Stomach (tissue), 4 donors: ENCODE measurements around the gene TRDN.

Experiments used
- POLR2A ChIP-seq, 4 donors: fragments of 450-650 bp; IDR thresholded peaks; one replicate each; pipeline ENCODE4 v1.6.1; 2016; ENCODE audit warnings: antibody characterized with exemption in 4 of 4, control low read depth in 2 of 4, mild to moderate bottlenecking in 1 of 4, moderate library complexity in 1 of 4
- POLR2AphosphoS5 ChIP-seq, 3 donors: sonication (generic); formaldehyde crosslinking; IDR thresholded peaks; one replicate each; pipeline ENCODE4 v1.6.1; 2016; ENCODE audit warnings: antibody characterized with exemption in 3 of 3
- TF ChIP-seq, protein P1 (sequence below), 7 experiments: fragments of 450-650 bp in 4 of 7; fragments of 200-600 bp in 3 of 7; sonication (generic) in 3 of 7; IDR thresholded peaks; one replicate each; pipeline ENCODE4 v1.5.1; 2016 to 2019; ENCODE audit warnings: antibody characterized with exemption in 7 of 7, control low read depth in 2 of 7, mild to moderate bottlenecking in 1 of 7

DNA sequence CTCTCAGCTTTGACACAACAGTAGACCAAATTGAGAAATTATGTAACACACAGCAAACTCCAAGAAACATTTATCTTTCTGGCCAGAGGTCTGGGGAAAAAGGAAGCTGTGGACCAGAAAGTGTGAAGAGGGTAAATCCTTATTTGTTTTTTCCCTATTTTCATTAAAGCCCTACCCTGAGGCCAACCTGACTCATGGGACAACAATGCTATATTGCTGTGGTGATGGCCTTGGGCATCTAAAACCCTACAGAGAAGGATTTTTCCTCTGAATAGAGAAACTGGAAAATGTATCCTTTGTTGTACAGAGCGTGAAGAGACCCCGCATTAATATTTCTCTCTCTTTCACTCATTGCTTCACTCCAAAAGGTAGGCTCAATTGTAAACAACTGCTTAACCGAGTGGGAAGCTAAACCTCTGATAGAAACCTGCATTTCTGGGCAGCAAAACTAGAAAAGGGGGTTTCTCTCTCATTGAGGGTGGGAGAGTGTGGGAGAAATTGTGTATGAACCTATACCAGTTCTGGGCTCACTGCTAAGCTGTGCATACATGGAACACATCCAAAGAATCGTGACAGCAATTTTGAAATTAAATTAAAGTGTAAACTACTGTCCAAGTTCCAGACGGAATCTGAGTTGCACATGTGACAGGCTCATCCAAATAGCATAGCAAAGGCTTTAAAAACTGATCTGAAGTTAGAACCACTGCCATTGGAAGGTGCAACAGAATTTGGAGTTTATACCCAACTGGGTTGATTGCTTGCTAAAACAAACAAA is 465.2 kb downstream of the TRDN start:
- no peak for TF ChIP-seq POLR2A (IDR thresholded peaks at IDR 0.05)
- TF ChIP-seq, protein P1, sequence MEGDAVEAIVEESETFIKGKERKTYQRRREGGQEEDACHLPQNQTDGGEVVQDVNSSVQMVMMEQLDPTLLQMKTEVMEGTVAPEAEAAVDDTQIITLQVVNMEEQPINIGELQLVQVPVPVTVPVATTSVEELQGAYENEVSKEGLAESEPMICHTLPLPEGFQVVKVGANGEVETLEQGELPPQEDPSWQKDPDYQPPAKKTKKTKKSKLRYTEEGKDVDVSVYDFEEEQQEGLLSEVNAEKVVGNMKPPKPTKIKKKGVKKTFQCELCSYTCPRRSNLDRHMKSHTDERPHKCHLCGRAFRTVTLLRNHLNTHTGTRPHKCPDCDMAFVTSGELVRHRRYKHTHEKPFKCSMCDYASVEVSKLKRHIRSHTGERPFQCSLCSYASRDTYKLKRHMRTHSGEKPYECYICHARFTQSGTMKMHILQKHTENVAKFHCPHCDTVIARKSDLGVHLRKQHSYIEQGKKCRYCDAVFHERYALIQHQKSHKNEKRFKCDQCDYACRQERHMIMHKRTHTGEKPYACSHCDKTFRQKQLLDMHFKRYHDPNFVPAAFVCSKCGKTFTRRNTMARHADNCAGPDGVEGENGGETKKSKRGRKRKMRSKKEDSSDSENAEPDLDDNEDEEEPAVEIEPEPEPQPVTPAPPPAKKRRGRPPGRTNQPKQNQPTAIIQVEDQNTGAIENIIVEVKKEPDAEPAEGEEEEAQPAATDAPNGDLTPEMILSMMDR (IDR thresholded peaks at IDR 0.05): no peak
- no peak for TF ChIP-seq POLR2AphosphoS5 (IDR thresholded peaks at IDR 0.05)
